ENCODE measurements around the gene MAP3K7CL.
"Not testable (repeated sequence)": the region's sequence is repeated elsewhere in the genome, so short reads cannot be mapped to it uniquely, and the experiment has no call there.

Gene MAP3K7CL

DNA sequence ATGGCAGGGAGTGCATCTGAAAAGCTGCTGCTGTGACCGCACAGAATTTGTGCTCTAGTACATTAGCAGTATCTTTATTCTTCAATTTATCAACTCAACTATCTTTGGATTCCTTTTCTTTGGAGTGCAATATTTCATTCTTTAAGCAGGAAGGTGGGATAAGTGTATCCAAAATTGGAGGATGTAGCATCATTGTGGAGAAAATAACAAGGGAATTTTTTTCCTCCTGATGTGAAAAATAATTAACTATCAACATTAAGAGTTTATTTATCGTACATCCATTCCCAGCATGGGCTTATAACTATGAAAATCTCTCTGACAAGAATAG lies 25.5 kb downstream of the MAP3K7CL start:
- DNase-seq (ENCODE audit: low read depth), result no peak
- H3K4me3 ChIP-seq (ENCODE audit: low read depth, low read length), result no peak overlapping the region
- TF ChIP-seq, protein P1, sequence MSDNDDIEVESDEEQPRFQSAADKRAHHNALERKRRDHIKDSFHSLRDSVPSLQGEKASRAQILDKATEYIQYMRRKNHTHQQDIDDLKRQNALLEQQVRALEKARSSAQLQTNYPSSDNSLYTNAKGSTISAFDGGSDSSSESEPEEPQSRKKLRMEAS (IDR thresholded peaks at IDR 0.05; ENCODE audit: low read depth, low read length), result no peak
- TF ChIP-seq, protein P2, sequence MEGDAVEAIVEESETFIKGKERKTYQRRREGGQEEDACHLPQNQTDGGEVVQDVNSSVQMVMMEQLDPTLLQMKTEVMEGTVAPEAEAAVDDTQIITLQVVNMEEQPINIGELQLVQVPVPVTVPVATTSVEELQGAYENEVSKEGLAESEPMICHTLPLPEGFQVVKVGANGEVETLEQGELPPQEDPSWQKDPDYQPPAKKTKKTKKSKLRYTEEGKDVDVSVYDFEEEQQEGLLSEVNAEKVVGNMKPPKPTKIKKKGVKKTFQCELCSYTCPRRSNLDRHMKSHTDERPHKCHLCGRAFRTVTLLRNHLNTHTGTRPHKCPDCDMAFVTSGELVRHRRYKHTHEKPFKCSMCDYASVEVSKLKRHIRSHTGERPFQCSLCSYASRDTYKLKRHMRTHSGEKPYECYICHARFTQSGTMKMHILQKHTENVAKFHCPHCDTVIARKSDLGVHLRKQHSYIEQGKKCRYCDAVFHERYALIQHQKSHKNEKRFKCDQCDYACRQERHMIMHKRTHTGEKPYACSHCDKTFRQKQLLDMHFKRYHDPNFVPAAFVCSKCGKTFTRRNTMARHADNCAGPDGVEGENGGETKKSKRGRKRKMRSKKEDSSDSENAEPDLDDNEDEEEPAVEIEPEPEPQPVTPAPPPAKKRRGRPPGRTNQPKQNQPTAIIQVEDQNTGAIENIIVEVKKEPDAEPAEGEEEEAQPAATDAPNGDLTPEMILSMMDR (IDR thresholded peaks at IDR 0.05; ENCODE audit: low read depth, low read length), result no peak
- TF ChIP-seq MYC (IDR thresholded peaks at IDR 0.05; ENCODE audit: low read depth, low read length) (no peak), POLR2A (IDR thresholded peaks at IDR 0.05; ENCODE audit: extremely low read depth, insufficient read length) (no peak)

DNA sequence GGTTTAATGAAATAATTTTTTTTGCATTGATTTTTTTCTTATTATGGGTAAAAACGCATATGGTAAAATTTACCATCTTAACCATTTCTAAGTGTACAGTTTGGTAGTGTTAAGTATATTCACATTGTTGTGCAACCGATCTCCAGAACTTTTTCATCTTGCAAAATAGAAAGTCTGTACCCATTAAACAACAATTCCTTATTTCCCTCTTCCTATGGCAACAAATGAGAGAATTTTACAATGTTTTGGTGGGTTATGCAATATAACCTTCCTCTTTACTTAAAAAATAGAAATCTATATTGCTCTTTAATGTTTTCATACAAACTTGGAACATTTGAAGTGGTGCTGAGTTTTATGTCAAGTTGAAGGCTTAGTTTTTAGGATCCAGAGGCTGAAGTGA lies 26.6 kb downstream of the MAP3K7CL start:
- no peak for TF ChIP-seq MYC (IDR thresholded peaks at IDR 0.05; ENCODE audit: low read depth, low read length)
- no peak overlapping the region for H3K4me3 ChIP-seq (ENCODE audit: low read depth, low read length)
- DNase-seq (ENCODE audit: low read depth), result no peak

DNA sequence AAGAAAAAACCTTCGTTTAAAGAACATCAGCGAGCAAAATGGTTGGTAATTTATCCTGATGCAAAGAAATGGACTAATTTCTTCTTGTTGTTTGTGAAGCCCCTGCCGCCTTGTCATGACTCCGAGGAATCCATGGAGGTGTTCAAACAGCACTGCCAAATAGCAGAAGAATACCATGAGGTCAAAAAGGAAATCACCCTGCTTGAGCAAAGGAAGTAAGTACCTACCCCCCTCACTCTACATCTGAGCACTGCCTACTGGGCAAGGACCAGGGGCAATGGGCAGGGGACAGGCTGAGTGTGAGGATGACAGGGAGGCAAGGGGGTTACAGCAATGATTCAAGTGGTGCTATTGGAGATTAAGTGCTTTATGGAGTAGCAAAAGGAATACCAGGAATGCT lies 29.4 kb downstream of the MAP3K7CL start:
- no peak for DNase-seq (ENCODE audit: low read depth)
- TF ChIP-seq POLR2A (IDR thresholded peaks at IDR 0.05; ENCODE audit: extremely low read depth, insufficient read length), result no peak
- no peak for TF ChIP-seq MYC (IDR thresholded peaks at IDR 0.05; ENCODE audit: low read depth, low read length)
- TF ChIP-seq, protein P2 (IDR thresholded peaks at IDR 0.05; ENCODE audit: low read depth, low read length), result no peak
- TF ChIP-seq, protein P1 (IDR thresholded peaks at IDR 0.05; ENCODE audit: low read depth, low read length), result no peak
- H3K4me3 ChIP-seq (ENCODE audit: low read depth, low read length), result no peak overlapping the region

DNA sequence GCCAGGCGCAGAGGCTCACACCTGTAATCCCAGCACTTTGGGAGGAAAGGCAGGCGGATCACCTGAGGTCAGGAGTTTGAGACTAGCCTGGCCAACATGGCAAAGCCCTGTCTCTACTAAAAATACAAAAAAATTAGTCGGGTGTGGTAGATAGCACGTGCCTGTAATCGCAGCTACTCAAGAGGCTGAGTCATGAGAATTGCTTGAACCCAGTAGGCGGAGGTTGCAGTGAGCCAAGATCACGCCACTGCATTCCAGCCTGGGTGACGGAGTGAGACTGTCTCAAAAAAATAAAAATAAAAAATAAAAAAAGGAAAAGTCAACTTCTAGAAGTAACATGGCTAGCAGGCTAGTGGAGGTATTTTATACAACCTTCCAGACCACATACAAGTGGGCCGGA lies 32.4 kb downstream of the MAP3K7CL start:
- not testable (repeated sequence) for DNase-seq (ENCODE audit: low read depth)

DNA sequence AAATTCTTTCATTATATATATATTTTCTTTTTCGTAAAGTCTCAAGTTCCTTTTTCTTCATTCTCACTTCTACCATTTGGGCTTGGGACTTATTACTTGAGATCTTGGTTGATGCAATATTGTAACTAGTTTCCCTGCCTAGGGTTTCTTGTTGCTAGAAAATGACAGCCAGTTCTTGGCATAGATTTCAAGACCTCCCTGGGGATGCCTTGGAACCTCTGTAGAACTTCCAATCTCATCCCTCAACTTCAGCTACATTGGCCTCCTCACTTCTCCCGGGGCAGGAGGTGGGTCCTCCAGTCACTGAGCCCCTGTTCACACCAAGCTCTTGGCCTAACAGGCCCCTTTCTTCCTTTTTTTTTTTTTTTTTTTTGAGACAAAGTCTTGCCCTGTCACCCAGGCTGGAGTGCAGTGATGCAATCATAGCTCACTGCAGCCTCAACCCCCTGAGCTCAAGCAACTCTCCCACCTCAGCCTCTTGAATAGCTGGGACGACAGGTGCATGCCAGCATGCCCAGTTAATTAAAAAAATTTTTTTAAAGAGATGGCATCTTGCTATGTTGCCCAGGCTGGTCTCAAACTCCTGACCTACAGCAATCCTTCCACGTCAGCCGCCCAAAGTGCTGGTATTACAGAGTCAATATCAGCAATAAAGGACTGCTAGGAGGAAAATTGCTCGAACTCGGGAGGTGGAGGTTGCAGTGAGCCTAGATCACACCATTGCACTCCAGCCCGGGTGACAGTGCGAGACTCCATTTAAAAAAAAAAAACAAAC lies 33.1 kb downstream of the MAP3K7CL start:
- TF ChIP-seq MYC (IDR thresholded peaks at IDR 0.05; ENCODE audit: low read depth, low read length) (no peak), POLR2A (IDR thresholded peaks at IDR 0.05; ENCODE audit: extremely low read depth, insufficient read length) (no peak)
- TF ChIP-seq, protein P1 (IDR thresholded peaks at IDR 0.05; ENCODE audit: low read depth, low read length), result no peak
- TF ChIP-seq, protein P2 (IDR thresholded peaks at IDR 0.05; ENCODE audit: low read depth, low read length), result no peak
- no peak overlapping the region for H3K4me3 ChIP-seq (ENCODE audit: low read depth, low read length)
- DNase-seq (ENCODE audit: low read depth), result peak; percentile 25

More for the DNA sequence above, 32.4 kb downstream of the MAP3K7CL start:
- not testable (repeated sequence) for H3K4me3 ChIP-seq (ENCODE audit: low read depth, low read length)

DNA sequence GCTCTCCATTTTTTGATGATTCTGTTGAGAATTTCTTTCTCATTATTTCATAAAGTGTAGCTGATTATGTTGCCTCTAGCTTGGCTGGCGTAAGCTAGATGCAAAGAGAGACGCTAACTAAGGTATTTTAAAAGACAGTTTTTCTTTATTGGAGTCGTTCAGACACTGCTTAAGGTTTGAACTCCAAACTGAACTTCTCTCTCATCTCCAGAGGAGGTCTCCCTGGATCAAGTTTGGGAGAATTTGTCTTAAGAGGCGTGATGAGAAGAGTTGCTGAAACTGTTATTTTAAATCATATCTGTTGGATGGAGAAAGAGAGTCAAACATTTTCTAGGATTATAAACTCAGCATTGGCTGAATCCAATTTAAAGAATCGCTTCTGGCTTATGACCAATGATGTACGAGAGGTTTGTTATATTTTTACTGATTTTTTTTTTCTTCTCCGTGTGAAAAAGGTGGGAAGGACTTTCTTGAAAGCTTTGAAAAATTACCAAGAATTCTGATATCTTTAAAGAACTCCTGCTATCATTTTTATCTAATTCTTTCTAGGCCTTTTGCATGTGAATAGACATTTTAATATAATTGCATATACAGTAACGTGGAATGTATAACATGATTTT lies 34.0 kb downstream of the MAP3K7CL start:
- DNase-seq (ENCODE audit: low read depth), result peak; percentile 70

More for the DNA sequence above, 34.0 kb downstream of the MAP3K7CL start:
- no peak overlapping the region for H3K4me3 ChIP-seq (ENCODE audit: low read depth, low read length)
- TF ChIP-seq, protein P2 (IDR thresholded peaks at IDR 0.05; ENCODE audit: low read depth, low read length), result peak; percentile 41
- no peak for TF ChIP-seq MYC (IDR thresholded peaks at IDR 0.05; ENCODE audit: low read depth, low read length)

Data from NB4 (cell line).